Measurements from ENCODE around the gene AGAP1. TPM values are rescaled to one million over a fixed set of nuclear protein-coding genes. Genes with fewer than 3 reads are reported as not detected.
A peak's percentile ranks its signal among the peaks of the same experiment; 100 is the strongest.

AGAP1 gene
- total RNA-seq, 1 donor from 2014 or later, result 39.4 TPM

DNA sequence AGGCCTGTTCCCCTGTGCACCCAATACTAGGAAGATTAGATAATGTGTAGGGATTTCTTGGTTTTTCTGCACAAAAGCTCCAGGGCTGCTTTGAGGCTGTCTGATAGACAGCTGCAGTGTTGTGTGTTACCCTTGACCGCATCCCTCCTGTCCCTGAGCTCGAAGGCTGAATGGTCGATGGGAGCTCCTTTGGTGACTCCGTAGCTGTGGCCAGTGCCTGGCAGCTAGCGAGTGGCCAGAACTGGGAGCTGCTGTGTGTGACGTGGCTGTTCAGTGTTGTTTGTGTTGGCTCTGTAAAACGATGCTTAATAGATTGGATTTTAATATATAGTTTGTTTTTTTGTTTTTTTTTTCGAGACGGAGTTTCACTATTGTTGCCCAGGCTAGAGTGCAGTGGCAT lies 170.0 kb downstream of the AGAP1 start:
- Histone ChIP-seq H3K4me2 (ENCODE audit: low read length) (no peak overlapping the region), H3K27me3 (ENCODE audit: insufficient read depth, low read length) (peaks cover 69% of the 10 kb centered on the region), H2AFZ (ENCODE audit: low read depth, low read length) (no peak overlapping the region), H3K9me3 (ENCODE audit: insufficient read depth, low read depth, low read length) (no peaks in the 10 kb centered on the region), H3K9ac (ENCODE audit: low read length) (no peak overlapping the region), H3K36me3 (ENCODE audit: insufficient read depth, low read length) (no peaks in the 10 kb centered on the region), H3K4me1 (ENCODE audit: insufficient read depth, low read length) (peaks cover 30% of the 10 kb centered on the region), H3K4me3 (ENCODE audit: insufficient read depth, low read depth, low read length) (no peak overlapping the region), H4K20me1 (ENCODE audit: insufficient read depth, low read length) (peaks cover 93% of the 10 kb centered on the region), H3K79me2 (ENCODE audit: insufficient read depth, low read length) (peaks cover 10% of the 10 kb centered on the region), H3K27ac (ENCODE audit: low read depth, low read length) (no peak overlapping the region)
- no peak for FAIRE-seq
- Mint-ChIP-seq H3K4me1 (ENCODE audit: low read depth, unreplicated experiment) (peaks cover 43% of the 10 kb centered on the region), H3K4me3 (ENCODE audit: unreplicated experiment) (no peak overlapping the region), H3K27me3 (ENCODE audit: low read depth, unreplicated experiment) (peaks cover 3% of the 10 kb centered on the region), H3K36me3 (ENCODE audit: low read depth, unreplicated experiment) (peaks cover 3% of the 10 kb centered on the region), H3K9me3 (ENCODE audit: unreplicated experiment) (peaks cover 3% of the 10 kb centered on the region), H3K27ac (ENCODE audit: unreplicated experiment) (no peak overlapping the region)
- TF ChIP-seq EZH2 (IDR thresholded peaks at IDR 0.05; ENCODE audit: insufficient read depth, low read length), result no peak
- TF ChIP-seq, protein P1, sequence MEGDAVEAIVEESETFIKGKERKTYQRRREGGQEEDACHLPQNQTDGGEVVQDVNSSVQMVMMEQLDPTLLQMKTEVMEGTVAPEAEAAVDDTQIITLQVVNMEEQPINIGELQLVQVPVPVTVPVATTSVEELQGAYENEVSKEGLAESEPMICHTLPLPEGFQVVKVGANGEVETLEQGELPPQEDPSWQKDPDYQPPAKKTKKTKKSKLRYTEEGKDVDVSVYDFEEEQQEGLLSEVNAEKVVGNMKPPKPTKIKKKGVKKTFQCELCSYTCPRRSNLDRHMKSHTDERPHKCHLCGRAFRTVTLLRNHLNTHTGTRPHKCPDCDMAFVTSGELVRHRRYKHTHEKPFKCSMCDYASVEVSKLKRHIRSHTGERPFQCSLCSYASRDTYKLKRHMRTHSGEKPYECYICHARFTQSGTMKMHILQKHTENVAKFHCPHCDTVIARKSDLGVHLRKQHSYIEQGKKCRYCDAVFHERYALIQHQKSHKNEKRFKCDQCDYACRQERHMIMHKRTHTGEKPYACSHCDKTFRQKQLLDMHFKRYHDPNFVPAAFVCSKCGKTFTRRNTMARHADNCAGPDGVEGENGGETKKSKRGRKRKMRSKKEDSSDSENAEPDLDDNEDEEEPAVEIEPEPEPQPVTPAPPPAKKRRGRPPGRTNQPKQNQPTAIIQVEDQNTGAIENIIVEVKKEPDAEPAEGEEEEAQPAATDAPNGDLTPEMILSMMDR (IDR thresholded peaks at IDR 0.05; ENCODE audit: insufficient read depth, low read depth, low read length), result no peak
- DNase-seq (ENCODE audit: low read depth), result no peak

DNA sequence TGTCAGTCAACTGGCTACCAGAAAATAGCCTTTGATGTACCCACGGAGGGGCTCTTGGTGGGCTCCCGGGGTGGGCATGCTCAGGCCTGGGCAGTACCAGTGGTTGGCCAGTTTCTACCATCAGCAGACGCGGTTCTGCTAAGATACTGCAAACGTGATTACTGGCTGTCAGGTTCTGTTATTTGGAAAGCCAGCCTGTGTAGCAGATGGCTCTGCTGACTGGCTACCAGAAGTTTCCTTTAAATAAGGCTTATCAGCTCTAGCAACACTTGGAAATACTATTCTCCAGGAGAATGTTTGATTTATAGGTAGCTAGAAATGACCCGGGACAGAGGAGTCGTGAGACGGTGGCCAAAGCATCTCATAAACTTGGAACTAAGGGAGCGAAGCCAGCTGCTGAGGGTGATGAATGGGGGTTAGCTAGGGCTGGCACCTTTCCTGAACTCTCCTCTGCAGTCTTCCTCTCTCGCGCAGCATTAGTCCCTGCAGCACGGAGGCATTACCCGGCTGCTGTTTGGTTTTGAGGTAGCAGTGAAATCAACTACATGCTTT lies 171.9 kb downstream of the AGAP1 start:
- Histone ChIP-seq H3K36me3 (ENCODE audit: insufficient read depth, low read length) (no peaks in the 10 kb centered on the region), H3K79me2 (ENCODE audit: insufficient read depth, low read length) (peaks cover 10% of the 10 kb centered on the region), H3K27ac (ENCODE audit: low read depth, low read length) (no peak overlapping the region), H4K20me1 (ENCODE audit: insufficient read depth, low read length) (peaks cover 87% of the 10 kb centered on the region), H2AFZ (ENCODE audit: low read depth, low read length) (no peak overlapping the region), H3K4me1 (ENCODE audit: insufficient read depth, low read length) (peaks cover 12% of the 10 kb centered on the region), H3K9me3 (ENCODE audit: insufficient read depth, low read depth, low read length) (no peaks in the 10 kb centered on the region), H3K9ac (ENCODE audit: low read length) (no peak overlapping the region), H3K27me3 (ENCODE audit: insufficient read depth, low read length) (peaks cover 61% of the 10 kb centered on the region), H3K4me2 (ENCODE audit: low read length) (peak overlapping the region; percentile 78), H3K4me3 (ENCODE audit: insufficient read depth, low read depth, low read length) (peak overlapping the region; percentile 31)
- no peak for TF ChIP-seq EZH2 (IDR thresholded peaks at IDR 0.05; ENCODE audit: insufficient read depth, low read length)
- TF ChIP-seq, protein P1 (IDR thresholded peaks at IDR 0.05; ENCODE audit: insufficient read depth, low read depth, low read length), result no peak
- peak; percentile 33 for DNase-seq (ENCODE audit: low read depth)
- Mint-ChIP-seq H3K9me3 (ENCODE audit: unreplicated experiment) (peaks cover 3% of the 10 kb centered on the region), H3K36me3 (ENCODE audit: low read depth, unreplicated experiment) (peaks cover 3% of the 10 kb centered on the region), H3K27me3 (ENCODE audit: low read depth, unreplicated experiment) (peaks cover 3% of the 10 kb centered on the region), H3K27ac (ENCODE audit: unreplicated experiment) (no peak overlapping the region), H3K4me1 (ENCODE audit: low read depth, unreplicated experiment) (peaks cover 25% of the 10 kb centered on the region), H3K4me3 (ENCODE audit: unreplicated experiment) (peak overlapping the region; percentile 40)
- no peak for FAIRE-seq

DNA sequence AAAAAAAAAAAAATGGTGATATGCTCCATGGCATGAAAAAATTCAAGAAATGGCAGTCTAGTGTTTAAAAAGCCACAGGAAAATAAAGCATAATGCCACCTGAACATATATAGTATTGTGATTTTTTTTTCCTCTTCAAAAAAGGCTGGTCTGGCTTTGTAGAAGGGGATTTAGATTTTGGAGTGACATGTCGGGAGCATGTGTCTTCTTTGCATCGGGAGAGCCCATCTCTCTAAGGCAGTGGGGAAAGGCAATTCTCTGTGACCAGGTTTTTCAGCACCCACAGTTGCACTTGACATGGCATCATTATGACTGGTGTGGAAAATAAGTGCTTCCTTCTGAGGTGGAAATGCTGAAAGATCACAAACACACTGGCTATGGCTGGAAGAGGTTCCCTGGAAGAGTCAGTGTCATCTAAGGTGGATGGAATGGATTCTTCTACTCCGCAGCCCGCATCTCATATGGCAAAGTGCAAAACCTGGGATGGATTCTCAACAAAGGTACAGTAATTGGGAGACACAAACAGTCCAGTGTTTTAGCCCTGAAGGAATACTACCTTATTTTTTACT lies 172.5 kb downstream of the AGAP1 start:
- FAIRE-seq (peak; percentile 93), DNase-seq (ENCODE audit: low read depth) (peak; percentile 95)
- Histone ChIP-seq H3K36me3 (ENCODE audit: insufficient read depth, low read length) (no peaks in the 10 kb centered on the region), H3K9me3 (ENCODE audit: insufficient read depth, low read depth, low read length) (no peaks in the 10 kb centered on the region), H4K20me1 (ENCODE audit: insufficient read depth, low read length) (peaks cover 87% of the 10 kb centered on the region), H3K79me2 (ENCODE audit: insufficient read depth, low read length) (peaks cover 6% of the 10 kb centered on the region), H3K4me2 (ENCODE audit: low read length) (peak overlapping the region; percentile 78), H3K4me3 (ENCODE audit: insufficient read depth, low read depth, low read length) (peak overlapping the region; percentile 31), H3K27me3 (ENCODE audit: insufficient read depth, low read length) (peaks cover 60% of the 10 kb centered on the region), H3K4me1 (ENCODE audit: insufficient read depth, low read length) (peaks cover 10% of the 10 kb centered on the region), H2AFZ (ENCODE audit: low read depth, low read length) (no peak overlapping the region), H3K9ac (ENCODE audit: low read length) (peak overlapping the region; percentile 32), H3K27ac (ENCODE audit: low read depth, low read length) (no peak overlapping the region)
- Mint-ChIP-seq H3K4me1 (ENCODE audit: low read depth, unreplicated experiment) (peaks cover 19% of the 10 kb centered on the region), H3K27me3 (ENCODE audit: low read depth, unreplicated experiment) (peaks cover 3% of the 10 kb centered on the region), H3K4me3 (ENCODE audit: unreplicated experiment) (peak overlapping the region; percentile 52), H3K9me3 (ENCODE audit: unreplicated experiment) (peaks cover 3% of the 10 kb centered on the region), H3K27ac (ENCODE audit: unreplicated experiment) (no peak overlapping the region), H3K36me3 (ENCODE audit: low read depth, unreplicated experiment) (peaks cover 3% of the 10 kb centered on the region)
- TF ChIP-seq, protein P1 (IDR thresholded peaks at IDR 0.05; ENCODE audit: insufficient read depth, low read depth, low read length), result no peak
- no peak for TF ChIP-seq EZH2 (IDR thresholded peaks at IDR 0.05; ENCODE audit: insufficient read depth, low read length)
